Inflammatory macrophage (primary cell): Measurements from ENCODE around the gene ADAD2.
"Not testable (repeated sequence)": the region's sequence is repeated elsewhere in the genome, so short reads cannot be mapped to it uniquely, and the experiment has no call there.

Experiments
- DNase-seq, 2 donors: peaks; one replicate each; pipeline ENCODE4 v3.0.0-alpha.2; 2020 to 2022

The ADAD2 gene

GRCh38 chr16:84196727-84197394 lies 5.9 kb downstream of the ADAD2 start:
- DNase-seq, result no peak

GRCh38 chr16:84197466-84198128 lies 6.6 kb downstream of the ADAD2 start:
- DNase-seq, result no peak

- DNase-seq, result no peak
Measured at GRCh38 chr16:84198401-84198800, 7.4 kb downstream of the ADAD2 start.

GRCh38 chr16:84199097-84199496 lies 8.1 kb downstream of the ADAD2 start:
- no peak for DNase-seq

DNA sequence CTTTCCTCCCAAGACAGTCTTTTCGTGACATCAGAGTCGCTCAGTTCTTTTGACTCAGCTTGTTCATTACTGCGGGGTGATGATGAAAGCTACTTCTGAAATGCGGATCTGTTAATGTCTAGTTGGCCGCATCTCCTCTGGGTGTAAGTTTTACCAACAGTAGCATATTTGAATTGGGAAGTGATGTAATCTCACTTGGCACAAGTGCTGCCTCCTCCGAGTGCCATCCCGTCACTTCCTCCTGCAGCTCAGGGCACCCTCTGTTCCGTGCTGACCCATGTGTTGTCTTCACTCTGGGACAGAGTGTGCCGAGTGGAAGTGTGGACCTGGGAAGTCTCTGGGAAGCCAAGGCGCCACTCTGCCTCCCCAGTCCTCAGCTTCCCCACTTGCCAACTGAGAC lies 8.9 kb downstream of the ADAD2 start:
- DNase-seq, result peak; percentile 87 to 96

DNA sequence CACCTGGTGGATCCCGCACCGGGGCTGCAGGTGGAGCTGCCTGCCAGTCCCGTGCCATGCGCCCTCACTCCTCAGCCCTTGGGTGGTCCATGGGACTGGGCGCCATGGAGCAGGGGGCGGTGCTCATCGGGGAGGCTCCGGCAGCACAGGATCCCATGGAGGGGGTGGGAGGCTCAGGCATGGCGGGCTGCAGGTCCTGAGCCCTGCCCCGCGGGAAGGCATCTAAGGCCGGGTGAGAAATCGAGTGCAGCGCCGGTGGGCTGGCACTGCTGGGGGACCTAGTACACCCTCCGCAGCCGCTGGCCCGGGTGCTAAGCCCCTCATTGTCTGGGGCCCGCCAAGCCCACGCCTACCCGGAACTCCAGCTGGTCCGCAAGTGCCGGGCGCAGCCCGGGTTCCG lies 13.6 kb downstream of the ADAD2 start:
- DNase-seq, result not testable (repeated sequence)

DNA sequence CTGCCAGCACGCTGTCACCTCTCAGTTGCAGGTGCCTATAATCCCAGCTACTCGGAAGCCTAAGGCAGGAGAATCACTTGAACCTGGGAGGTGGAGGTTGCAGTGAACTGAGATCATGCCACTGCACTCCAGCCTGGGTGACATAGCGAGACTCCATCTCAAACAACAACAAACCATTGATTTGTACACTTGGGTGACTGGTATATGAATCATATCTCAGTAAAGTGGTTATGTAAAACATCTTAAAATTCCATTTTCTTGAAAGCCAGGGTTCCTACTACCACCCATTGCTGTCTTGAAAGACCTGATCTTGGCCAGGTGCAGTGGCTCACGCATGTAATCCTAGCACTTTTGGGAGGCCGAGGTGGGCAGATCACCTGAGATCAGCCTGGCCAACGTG lies 14.2 kb downstream of the ADAD2 start:
- not testable (repeated sequence) for DNase-seq

GRCh38 chr16:84205976-84206691 lies 15.2 kb downstream of the ADAD2 start:
- no peak for DNase-seq

GRCh38 chr16:84207251-84207650 lies 16.3 kb downstream of the ADAD2 start:
- DNase-seq, result no peak

DNA sequence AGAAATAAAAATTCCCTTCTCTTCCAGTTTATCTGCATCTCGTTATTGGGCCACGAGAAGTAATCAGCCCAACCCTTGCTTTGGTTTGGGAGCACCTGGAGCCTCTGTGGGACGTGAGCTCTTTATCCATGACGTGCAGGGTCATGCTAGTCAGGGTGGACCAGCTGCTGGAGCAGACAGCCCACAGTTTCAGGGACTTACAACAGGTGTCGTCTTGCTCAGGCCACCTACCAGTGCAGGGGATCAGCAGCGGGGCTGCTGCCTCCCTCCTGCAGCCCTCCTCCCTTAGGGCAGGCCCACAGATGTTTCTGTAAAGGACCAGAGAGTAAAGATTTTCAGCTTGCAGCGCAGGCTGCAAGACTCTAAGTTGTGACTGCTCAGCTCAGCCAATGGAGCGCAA lies 16.9 kb downstream of the ADAD2 start:
- no peak for DNase-seq

DNA sequence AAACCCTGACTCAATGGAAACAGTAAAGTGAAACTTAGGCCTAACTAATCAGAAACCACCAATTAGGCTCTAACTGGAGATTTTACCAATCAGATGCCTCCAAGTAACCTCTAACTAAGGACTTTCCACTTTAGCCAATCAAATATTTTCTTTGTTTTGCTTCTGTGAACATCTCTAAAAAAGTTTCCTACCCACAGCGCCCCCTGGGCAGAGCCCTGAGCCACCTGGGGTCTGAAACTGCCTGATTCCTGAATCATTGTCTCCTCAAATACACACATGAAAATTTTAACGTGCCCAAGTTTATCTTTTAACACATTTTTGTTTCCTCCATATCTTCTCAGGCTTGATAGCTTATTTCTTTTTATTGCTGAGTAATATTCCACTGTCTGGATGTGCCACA lies 19.0 kb downstream of the ADAD2 start:
- no peak for DNase-seq

GRCh38 chr16:84212154-84212553 lies 21.2 kb downstream of the ADAD2 start:
- peak in 1 of 2 donors; percentile 7 for DNase-seq

DNA sequence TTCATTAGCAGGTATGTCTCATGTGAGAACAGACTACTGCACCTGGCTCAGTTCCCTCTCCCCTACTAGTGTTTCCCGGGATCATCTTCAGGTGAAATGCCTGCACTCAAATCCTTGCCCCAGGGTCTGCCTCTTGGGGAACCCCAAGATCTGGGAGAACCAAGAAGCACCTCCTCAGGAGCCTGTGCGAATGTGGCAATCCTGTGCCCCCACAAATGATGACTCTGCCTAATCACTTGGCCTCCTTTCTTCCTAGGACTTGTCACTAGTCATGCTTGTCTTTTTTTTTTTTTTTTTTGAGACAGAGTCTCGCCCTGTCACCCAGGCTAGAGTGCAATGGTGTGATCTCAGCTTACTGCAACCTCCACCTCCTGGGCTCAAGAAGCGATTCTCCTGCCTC lies 21.7 kb downstream of the ADAD2 start:
- no peak for DNase-seq

GRCh38 chr16:84214451-84215066 lies 23.6 kb downstream of the ADAD2 start:
- DNase-seq, result peak; percentile 20 to 36

- DNase-seq, result no peak
Measured at GRCh38 chr16:84215531-84215930, 24.6 kb downstream of the ADAD2 start.

- not testable (repeated sequence) for DNase-seq
Measured at GRCh38 chr16:84216144-84216543, 25.2 kb downstream of the ADAD2 start.

- DNase-seq, result no peak
Measured at GRCh38 chr16:84218176-84218823, 27.3 kb downstream of the ADAD2 start.

- DNase-seq, result no peak
Measured at GRCh38 chr16:84218956-84219355, 28.0 kb downstream of the ADAD2 start.

GRCh38 chr16:84220851-84221250 lies 29.9 kb downstream of the ADAD2 start:
- DNase-seq, result no peak

GRCh38 chr16:84223456-84223855 lies 32.5 kb downstream of the ADAD2 start:
- no peak for DNase-seq

GRCh38 chr16:84224554-84224953 lies 33.6 kb downstream of the ADAD2 start:
- no peak for DNase-seq

DNA sequence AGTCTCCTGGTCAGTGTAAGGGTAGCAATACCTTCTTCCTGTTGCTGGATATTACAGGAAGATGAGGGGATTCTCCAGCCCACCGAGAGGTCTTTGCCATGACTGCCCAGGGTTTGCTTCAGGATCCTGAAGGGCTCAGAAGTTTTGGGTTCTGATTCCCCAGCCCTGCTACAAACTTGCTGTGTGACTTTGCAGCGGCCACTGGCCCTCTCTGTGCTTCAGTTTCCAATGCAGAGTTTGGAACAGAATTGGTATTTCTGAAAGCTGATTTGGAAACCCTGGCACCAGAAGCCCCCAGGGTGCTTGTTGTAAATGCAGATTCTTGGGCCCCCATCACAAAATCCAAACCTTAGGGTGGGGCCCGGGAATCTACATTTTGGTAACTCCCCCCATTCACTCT lies 34.2 kb downstream of the ADAD2 start:
- DNase-seq, result no peak

DNA sequence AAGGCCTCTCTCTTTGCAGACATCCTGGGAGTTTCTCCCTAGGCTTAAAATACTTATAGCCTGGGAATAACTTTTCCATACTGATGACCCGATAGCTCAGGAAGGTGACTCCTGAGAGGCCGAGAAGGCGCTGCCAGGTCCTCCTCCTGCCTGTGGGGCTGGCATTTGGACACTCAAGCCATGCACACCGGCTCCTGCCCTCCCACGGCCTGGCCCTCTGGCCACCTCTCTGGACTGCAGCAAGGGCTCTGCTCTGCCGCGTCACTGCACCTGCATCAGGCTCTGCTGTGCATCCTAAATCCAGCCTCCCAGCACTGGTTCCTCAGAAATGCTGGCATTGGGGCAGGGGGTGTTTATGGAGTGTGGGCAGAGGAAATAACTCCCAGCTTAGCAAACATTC lies 34.6 kb downstream of the ADAD2 start:
- DNase-seq, result no peak
